ENCODE measurements around the gene GARIN5A.

Gene GARIN5A

GRCh38 chr19:50507376-50507775 is 30.7 kb upstream of the GARIN5A start:
- DNase-seq = no peak

GRCh38 chr19:50506700-50507099 is 30.1 kb upstream of the GARIN5A start:
- no peak for DNase-seq

GRCh38 chr19:50505856-50506611 is 29.4 kb upstream of the GARIN5A start:
- no peak for DNase-seq

- DNase-seq = no peak
Measured at GRCh38 chr19:50501568-50502475, 25.2 kb upstream of the GARIN5A start.

GRCh38 chr19:50501186-50501567 is 24.5 kb upstream of the GARIN5A start:
- no peak for DNase-seq

GRCh38 chr19:50500753-50501151 is 24.1 kb upstream of the GARIN5A start:
- no peak for DNase-seq

- no peak for DNase-seq
Measured at GRCh38 chr19:50500060-50500752, 23.6 kb upstream of the GARIN5A start.

GRCh38 chr19:50498219-50499056 is 21.8 kb upstream of the GARIN5A start:
- no peak for DNase-seq

- DNase-seq = no peak
Measured at GRCh38 chr19:50497022-50497405, 20.4 kb upstream of the GARIN5A start.

GRCh38 chr19:50496189-50497021 is 19.8 kb upstream of the GARIN5A start:
- DNase-seq = no peak

GRCh38 chr19:50495020-50495531 is 18.4 kb upstream of the GARIN5A start:
- no peak for DNase-seq

- no peak for DNase-seq
Measured at GRCh38 chr19:50494186-50495019, 17.8 kb upstream of the GARIN5A start.

GRCh38 chr19:50493171-50493570 is 16.5 kb upstream of the GARIN5A start:
- no peak for DNase-seq

- no peak for DNase-seq
Measured at GRCh38 chr19:50492303-50493052, 15.8 kb upstream of the GARIN5A start.

GRCh38 chr19:50490991-50491472 is 14.4 kb upstream of the GARIN5A start:
- DNase-seq = no peak

GRCh38 chr19:50490411-50490811 is 13.8 kb upstream of the GARIN5A start:
- no peak for DNase-seq

GRCh38 chr19:50489461-50490011 is 12.9 kb upstream of the GARIN5A start:
- DNase-seq = no peak

GRCh38 chr19:50488389-50489194 is 11.9 kb upstream of the GARIN5A start:
- no peak for DNase-seq
